Activated CD4-positive, alpha-beta memory T cell treated with anti-CD3 and anti-CD28 coated beads for 36 hours (primary cell): ENCODE results near the gene SPRING1. TPM values are rescaled to one million over a fixed set of nuclear protein-coding genes. Genes with fewer than 3 reads are reported as not detected.
A peak's percentile ranks its signal among the peaks of the same experiment; 100 is the strongest.

ENCODE experiments used
- CTCF ChIA-PET: fragments of 350-600 bp; sonication (Branson Sonifier 250); formaldehyde crosslinking; loops from one replicate; lab custom pipeline; 2021; ENCODE audit warnings: antibody characterized with exemption, inconsistent platforms; lab: Charles Lee
- POLR2A ChIA-PET: fragments of 350-600 bp; sonication (Branson Sonifier 250); formaldehyde crosslinking; loops from one replicate; lab custom pipeline; 2021; ENCODE audit warnings: antibody characterized with exemption; lab: Charles Lee
- DNase-seq: peaks from one replicate; pipeline ENCODE4 v3.0.0-alpha.2; 2020
- H3K27ac Mint-ChIP-seq: one replicate; pipeline ENCODE4 v1.8.0; 2021; ENCODE audit warnings: mixed read lengths
- H3K27me3 Mint-ChIP-seq: one replicate; pipeline ENCODE4 v1.8.0; 2021; ENCODE audit warnings: mixed read lengths
- H3K36me3 Mint-ChIP-seq: one replicate; pipeline ENCODE4 v1.8.0; 2021; ENCODE audit warnings: mixed read lengths
- H3K4me1 Mint-ChIP-seq: one replicate; pipeline ENCODE4 v1.8.0; 2021; ENCODE audit warnings: low read depth, mixed read lengths
- H3K4me3 Mint-ChIP-seq: one replicate; pipeline ENCODE4 v1.8.0; 2021; ENCODE audit warnings: mild to moderate bottlenecking, mixed read lengths
- H3K9me3 Mint-ChIP-seq: one replicate; pipeline ENCODE4 v1.8.0; 2021; ENCODE audit warnings: mixed read lengths
- intact Hi-C: fragments of 100-400 bp; cut with micrococcal nuclease; formaldehyde crosslinking; loops from one replicate; pipeline ENCODE4 v1.15.1; 2023
- total RNA-seq, 2 experiments: library from RNA; stranded (reverse); gene quantifications; one replicate each; pipeline ENCODE4 v1.2.3, GENCODE V29; 2021

Gene SPRING1, protein sequence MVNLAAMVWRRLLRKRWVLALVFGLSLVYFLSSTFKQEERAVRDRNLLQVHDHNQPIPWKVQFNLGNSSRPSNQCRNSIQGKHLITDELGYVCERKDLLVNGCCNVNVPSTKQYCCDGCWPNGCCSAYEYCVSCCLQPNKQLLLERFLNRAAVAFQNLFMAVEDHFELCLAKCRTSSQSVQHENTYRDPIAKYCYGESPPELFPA
- 10 to 100 TPM; 20.9 to 24.3 TPM for total RNA-seq

DNA sequence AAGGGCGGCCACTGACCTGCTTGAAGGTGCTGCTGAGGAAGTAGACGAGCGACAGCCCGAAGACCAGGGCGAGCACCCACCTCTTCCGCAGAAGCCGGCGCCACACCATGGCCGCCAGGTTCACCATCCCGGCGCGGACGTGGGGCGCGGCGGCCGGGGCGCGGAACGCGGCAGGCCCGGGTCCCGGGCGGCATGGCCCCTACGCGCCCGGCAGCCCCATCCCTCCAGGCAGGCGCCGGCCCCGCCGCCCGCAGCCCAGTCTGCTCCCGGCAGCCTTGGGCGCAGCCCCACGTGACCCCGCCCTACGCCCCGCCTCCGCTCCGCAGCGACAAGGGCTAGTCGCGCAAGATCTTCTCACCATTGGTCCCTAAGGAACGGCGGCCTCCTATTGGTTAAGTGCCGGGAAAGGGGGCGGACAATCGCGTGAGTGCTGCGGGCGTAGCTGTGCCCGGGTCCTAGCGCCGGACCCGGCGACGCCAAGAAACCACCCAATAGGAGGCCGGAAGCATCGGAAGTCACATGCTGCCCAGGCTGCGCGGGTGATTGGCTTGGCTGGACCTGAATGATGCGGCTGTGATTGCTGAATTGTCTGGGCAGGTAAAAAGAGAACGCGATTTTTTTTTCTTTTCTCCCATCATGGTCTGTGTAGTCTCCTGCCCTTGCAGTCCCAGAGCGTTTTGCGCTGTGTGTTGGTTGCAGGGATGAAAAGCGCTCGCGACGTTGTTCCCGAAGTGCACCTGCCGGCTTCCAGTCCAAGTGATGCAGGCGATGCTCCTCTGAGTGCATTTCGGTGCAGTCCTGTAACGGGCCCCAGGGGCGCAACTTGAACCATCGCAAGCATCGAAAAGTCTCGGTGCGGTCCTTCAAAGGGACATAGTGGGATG is at the start of gene SPRING1, which contains the start of gene RNFT2:
SPRING1 (minus strand) TSS at position 296 of the 884 bp plus-strand sequence; CDS start at position 127, 169 bp downstream.
RNFT2 (plus strand) TSS at position 542 of the 884 bp plus-strand sequence. CDS start 2,183 bp downstream, outside the sequence.
- Mint-ChIP-seq H3K9me3 (no peaks in the 10 kb centered on the region), H3K36me3 (peaks cover 12% of the 10 kb centered on the region), H3K4me3 (peak within 1 kb of the TSS; percentile 87), H3K27me3 (no peaks in the 10 kb centered on the region), H3K27ac (peak within 1 kb of the TSS; percentile 72), H3K4me1 (peaks cover 31% of the 10 kb centered on the region)
- CTCF ChIA-PET = interaction anchor here (0.7 kb wide), 1 partner anchor 81 kb away, joined by 4 read pairs; no protein-coding TSS in a partner anchor
- intact Hi-C loops = loop anchor here (1.0 to 10.0 kb wide), 5 partner anchors 81 to 463 kb away; partner anchors contain the start of genes FBXO21 and MED13L
- POLR2A ChIA-PET = interaction anchor here (0.7 kb wide), 1 partner anchor 14 kb away, joined by 3 read pairs; no protein-coding TSS in a partner anchor
- peak; percentile 99 for DNase-seq

DNA sequence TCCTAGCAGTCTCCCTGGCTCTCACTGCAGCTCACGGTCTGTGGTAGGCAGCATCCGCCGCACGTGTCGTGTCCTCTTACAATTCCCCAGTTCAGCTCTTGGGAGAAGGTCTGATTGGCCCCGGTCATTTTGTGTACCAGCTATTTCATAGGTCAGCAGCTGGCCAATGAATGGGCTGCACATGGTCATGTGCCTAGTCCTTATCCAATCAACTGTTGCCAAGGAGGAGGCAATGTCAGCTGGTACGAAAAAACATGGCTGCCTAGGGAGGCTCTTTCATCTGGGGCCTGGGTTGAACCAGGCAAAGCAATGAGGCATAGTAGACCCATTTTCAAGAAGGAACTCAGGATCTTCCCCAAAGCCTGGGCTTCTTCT is 46.4 kb upstream of the SPRING1 start:
- H3K9me3 Mint-ChIP-seq = no peaks in the 10 kb centered on the region
- H3K4me1 Mint-ChIP-seq = no peaks in the 10 kb centered on the region
- H3K4me3 Mint-ChIP-seq = no peak overlapping the region
- POLR2A ChIA-PET = no interaction called here
- peaks cover 19% of the 10 kb centered on the region for H3K36me3 Mint-ChIP-seq
- no peak overlapping the region for H3K27ac Mint-ChIP-seq
- CTCF ChIA-PET = no interaction called here
- H3K27me3 Mint-ChIP-seq = no peaks in the 10 kb centered on the region
- no peak for DNase-seq
- intact Hi-C loops = no loop called here

DNA sequence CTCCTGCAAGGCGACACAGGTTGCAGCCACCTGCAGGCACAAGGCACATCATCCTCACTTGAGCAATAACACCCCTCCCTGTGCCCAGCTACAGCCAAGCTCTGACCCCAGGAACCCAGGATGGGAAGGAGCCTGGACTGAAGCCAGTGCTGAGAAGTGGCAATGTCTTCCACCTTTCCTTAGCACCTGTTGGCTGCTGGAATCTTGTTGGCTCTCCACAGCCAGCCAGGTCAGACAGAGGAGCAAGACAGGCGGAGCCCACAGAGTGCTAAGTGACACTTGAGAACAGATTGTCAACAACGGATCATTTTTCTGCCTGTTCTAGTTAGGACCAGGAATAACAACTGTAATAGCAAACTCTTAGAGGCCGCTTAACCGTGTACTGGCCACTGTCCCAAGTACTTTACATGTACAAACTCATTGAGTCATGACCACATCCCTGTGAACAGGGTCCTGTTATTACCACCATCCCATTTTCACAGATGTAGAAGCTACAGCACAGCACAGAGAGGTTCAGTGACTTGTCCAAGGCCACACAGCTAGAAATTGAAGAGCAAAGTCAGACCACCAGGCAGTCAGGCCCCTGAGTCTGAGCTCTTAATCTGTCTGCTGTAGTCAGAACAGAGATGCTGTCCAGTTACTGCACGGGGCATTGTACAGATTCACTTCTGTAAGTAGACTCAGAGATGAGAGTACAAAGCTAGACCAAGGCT is 45.8 kb upstream of the SPRING1 start:
- Mint-ChIP-seq H3K36me3 (peaks cover 19% of the 10 kb centered on the region), H3K4me1 (no peaks in the 10 kb centered on the region), H3K27me3 (no peaks in the 10 kb centered on the region), H3K9me3 (no peaks in the 10 kb centered on the region), H3K27ac (no peak overlapping the region), H3K4me3 (no peak overlapping the region)
- no peak for DNase-seq
- CTCF ChIA-PET = no interaction called here
- intact Hi-C loops = no loop called here
- POLR2A ChIA-PET = no interaction called here

DNA sequence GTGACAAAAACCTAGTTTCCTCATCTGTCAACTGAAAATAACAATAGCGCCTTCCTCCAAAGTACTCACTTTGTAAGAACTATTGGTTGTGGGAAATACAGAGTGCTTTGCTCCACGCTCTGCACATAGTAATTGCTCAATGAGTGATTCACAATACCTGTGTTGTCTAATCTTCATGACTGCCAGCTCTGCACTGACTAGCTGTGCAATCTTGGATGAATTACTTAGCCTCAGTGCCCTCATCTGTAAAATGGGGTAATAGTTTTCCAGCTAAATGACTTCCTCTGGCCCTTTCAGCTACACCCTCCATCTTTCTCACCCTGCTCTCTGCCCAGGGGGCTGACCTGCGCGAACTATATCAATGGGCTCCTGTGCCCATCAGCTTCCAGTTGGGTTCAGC is 43.1 kb upstream of the SPRING1 start:
- Mint-ChIP-seq H3K27me3 (no peaks in the 10 kb centered on the region), H3K36me3 (peaks cover 17% of the 10 kb centered on the region), H3K9me3 (no peaks in the 10 kb centered on the region), H3K4me3 (no peak overlapping the region), H3K4me1 (no peaks in the 10 kb centered on the region), H3K27ac (no peak overlapping the region)
- intact Hi-C loops = no loop called here
- no peak for DNase-seq
- ChIA-PET POLR2A (no interaction called here), CTCF (no interaction called here)

DNA sequence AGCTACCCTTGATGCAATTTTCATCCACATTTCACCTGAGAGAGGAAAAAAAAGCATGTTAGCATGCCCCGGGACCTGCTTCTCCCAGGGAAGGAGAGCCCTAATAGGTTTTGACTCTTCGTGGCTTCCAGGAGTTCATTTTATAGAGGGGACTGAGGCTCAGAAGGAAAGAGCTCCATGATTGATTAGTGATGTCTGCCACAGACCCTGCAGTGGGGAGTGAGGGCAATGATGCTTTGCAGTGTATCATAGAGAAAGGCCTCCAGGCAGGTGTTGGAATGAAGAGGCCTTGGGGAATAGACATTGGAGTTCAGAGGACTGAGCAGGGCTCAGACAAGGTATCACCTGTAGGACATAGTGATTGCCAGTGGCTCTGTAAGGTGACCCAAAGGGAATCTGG is 41.7 kb upstream of the SPRING1 start:
- intact Hi-C loops = no loop called here
- ChIA-PET CTCF (no interaction called here), POLR2A (no interaction called here)
- Mint-ChIP-seq H3K4me3 (no peak overlapping the region), H3K27ac (no peak overlapping the region), H3K4me1 (no peaks in the 10 kb centered on the region), H3K9me3 (no peaks in the 10 kb centered on the region), H3K27me3 (no peaks in the 10 kb centered on the region), H3K36me3 (peaks cover 13% of the 10 kb centered on the region)
- DNase-seq = no peak

DNA sequence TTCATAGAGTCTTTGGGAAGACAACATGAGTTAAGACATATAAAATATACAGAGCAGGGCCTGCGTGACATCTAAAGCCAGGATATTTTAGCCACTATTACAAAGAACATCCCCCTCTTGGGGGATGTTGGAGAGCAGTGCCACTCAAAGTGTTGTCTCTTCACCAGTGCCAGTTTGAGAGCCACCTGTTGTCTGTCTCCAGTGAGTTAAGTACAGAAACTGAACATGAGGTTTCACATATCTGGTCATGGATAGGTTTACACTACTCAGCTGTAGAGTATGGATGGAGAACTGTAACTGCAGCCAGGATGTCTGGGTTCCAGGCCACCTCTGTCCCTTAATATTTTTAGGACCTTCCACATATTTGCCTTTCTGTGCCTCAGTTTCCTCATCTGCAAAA is 39.4 kb upstream of the SPRING1 start:
- no peak for DNase-seq
- H3K27ac Mint-ChIP-seq = no peak overlapping the region
- no peak overlapping the region for H3K4me3 Mint-ChIP-seq
- no peaks in the 10 kb centered on the region for H3K4me1 Mint-ChIP-seq
- H3K9me3 Mint-ChIP-seq = no peaks in the 10 kb centered on the region
- no peaks in the 10 kb centered on the region for H3K27me3 Mint-ChIP-seq
- peaks cover 11% of the 10 kb centered on the region for H3K36me3 Mint-ChIP-seq
- intact Hi-C loops = no loop called here
- ChIA-PET CTCF (no interaction called here), POLR2A (no interaction called here)

DNA sequence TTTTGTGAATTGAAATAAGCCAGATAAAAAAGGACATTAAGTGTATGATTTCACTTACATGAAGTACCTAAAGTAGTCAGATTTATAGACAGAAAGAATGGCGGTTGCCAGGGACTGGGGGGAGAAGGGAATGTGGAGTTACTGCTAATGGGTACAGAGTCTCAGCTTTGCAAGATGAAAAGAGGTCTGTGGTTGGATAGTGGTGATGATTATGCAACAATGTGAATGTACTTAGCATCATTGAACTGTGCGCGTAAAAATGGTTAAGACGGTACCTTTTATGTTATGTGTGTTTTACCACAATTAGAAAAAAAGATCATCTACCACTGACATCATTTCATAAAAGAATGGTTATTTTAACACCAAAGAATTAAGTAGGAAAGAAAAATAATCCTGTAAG is 36.2 kb upstream of the SPRING1 start:
- no peaks in the 10 kb centered on the region for H3K9me3 Mint-ChIP-seq
- ChIA-PET CTCF (no interaction called here), POLR2A (no interaction called here)
- no peak overlapping the region for H3K4me3 Mint-ChIP-seq
- H3K36me3 Mint-ChIP-seq = no peaks in the 10 kb centered on the region
- intact Hi-C loops = no loop called here
- no peaks in the 10 kb centered on the region for H3K4me1 Mint-ChIP-seq
- no peak for DNase-seq
- H3K27me3 Mint-ChIP-seq = no peaks in the 10 kb centered on the region
- H3K27ac Mint-ChIP-seq = no peak overlapping the region

DNA sequence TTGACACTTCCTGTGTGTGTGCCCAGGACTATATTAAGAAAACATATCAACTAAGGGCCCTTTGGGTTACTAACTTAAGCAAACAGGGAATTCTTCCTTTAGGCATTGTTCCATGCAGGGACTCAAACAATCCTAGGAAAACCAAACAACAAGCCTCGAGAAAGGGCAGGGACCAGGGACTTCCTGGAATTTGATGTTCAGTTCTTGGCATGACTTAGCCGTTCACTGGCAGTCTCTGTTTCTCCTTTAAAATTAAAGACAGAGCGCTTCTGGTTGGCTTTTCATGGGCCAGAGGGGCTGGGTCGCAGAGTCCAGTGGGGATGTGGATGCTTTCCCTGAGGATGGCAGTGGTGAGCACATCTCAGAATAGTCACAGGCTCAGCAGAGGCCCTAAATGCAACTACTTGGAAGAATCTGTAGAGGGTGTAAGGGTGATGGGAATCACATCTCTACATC is 35.4 kb upstream of the SPRING1 start:
- Mint-ChIP-seq H3K4me3 (no peak overlapping the region), H3K27me3 (no peaks in the 10 kb centered on the region), H3K27ac (no peak overlapping the region), H3K9me3 (no peaks in the 10 kb centered on the region), H3K36me3 (no peaks in the 10 kb centered on the region), H3K4me1 (no peaks in the 10 kb centered on the region)
- POLR2A ChIA-PET = no interaction called here
- CTCF ChIA-PET = no interaction called here
- intact Hi-C loops = no loop called here
- no peak for DNase-seq

DNA sequence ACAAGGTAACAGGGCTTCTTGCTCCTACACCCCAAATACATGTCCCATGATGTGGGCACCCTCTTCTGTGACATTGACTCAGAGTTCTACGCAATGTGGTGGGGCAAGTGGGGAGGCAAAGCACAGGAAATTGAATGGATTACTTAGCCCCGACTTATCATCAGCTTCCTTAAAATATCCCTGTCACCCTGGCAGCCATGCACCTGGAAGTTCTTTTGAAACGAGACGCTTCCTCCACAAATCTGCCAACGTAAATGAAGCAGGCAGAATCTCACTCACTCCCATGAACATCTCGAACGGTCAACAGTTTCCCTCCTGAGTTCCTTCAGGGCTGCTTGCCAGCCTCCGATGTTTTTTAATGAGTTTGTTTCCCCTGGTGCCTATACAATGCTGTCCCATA is 33.8 kb upstream of the SPRING1 start:
- DNase-seq = no peak
- intact Hi-C loops = no loop called here

DNA sequence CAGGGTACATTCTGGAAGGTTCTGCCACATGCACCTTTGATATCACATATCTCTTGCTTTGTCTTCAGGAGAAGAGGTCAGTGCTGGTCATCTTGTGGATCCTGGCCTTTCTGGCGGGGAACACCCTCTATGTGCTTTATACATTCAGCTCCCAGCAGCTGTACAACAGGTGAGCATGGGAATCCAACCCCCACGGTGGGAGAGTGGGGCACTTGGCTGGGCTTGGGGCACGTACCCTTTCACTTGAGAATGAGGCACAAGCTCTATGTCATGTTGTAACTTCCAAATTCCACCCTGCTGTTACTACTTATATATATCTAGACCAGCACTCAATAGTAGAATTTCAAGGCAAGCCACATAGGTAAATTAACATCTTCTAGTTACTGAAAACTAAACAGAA is 28.9 kb upstream of the SPRING1 start:
- intact Hi-C loops = no loop called here
- POLR2A ChIA-PET = no interaction called here
- no peak overlapping the region for H3K4me3 Mint-ChIP-seq
- no peaks in the 10 kb centered on the region for H3K36me3 Mint-ChIP-seq
- CTCF ChIA-PET = no interaction called here
- H3K4me1 Mint-ChIP-seq = no peaks in the 10 kb centered on the region
- no peaks in the 10 kb centered on the region for H3K9me3 Mint-ChIP-seq
- H3K27me3 Mint-ChIP-seq = no peaks in the 10 kb centered on the region
- no peak for DNase-seq
- H3K27ac Mint-ChIP-seq = no peak overlapping the region

More for the DNA sequence above, 33.8 kb upstream of the SPRING1 start:
- H3K36me3 Mint-ChIP-seq = no peaks in the 10 kb centered on the region
- H3K4me1 Mint-ChIP-seq = no peaks in the 10 kb centered on the region
- no peaks in the 10 kb centered on the region for H3K27me3 Mint-ChIP-seq
- ChIA-PET CTCF (no interaction called here), POLR2A (no interaction called here)
- H3K4me3 Mint-ChIP-seq = no peak overlapping the region
- no peaks in the 10 kb centered on the region for H3K9me3 Mint-ChIP-seq
- H3K27ac Mint-ChIP-seq = no peak overlapping the region

DNA sequence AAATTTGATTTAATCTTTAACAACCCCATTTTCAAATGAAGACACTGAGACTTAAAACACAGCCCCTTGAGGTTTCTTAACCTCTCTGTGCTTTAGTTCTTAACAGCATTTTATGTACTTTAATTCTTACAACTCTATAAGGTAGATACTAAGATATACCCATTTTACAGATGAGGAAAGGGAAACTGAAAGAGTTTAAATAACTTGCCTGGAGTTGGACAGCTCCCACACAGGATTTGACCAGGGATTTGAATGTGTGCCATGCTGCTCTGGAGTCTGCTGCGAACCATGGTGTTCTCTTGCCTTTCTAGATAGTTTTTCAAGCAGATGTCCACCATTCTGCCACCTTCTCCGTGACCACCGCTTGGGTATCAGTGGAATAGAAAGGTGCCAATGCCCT is 28.4 kb upstream of the SPRING1 start:
- Mint-ChIP-seq H3K36me3 (no peaks in the 10 kb centered on the region), H3K4me3 (no peak overlapping the region), H3K27ac (no peak overlapping the region), H3K27me3 (no peaks in the 10 kb centered on the region), H3K9me3 (no peaks in the 10 kb centered on the region), H3K4me1 (no peaks in the 10 kb centered on the region)
- ChIA-PET POLR2A (no interaction called here), CTCF (no interaction called here)
- intact Hi-C loops = no loop called here
- DNase-seq = no peak

DNA sequence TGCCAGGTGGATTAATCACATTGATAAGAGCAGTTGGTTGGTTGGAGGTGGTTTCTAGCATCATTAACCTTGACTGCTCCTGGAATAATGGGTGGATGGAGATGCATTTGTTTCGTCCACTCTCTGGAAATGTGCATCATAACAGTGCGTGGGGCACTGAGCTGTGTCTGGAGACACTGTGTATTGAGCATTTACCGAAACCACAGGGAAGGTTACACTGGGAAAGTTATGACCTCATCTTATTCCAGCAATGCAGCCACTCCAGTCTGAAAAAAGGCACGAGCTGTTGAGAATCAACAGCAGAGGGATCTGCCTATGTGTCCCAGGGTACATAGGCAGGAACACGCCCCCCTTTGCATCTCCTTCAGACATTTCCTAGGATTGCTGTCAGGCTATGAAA is 27.4 kb upstream of the SPRING1 start:
- CTCF ChIA-PET = no interaction called here
- no peak overlapping the region for H3K4me3 Mint-ChIP-seq
- no peak for DNase-seq
- H3K27ac Mint-ChIP-seq = no peak overlapping the region
- H3K36me3 Mint-ChIP-seq = peaks cover 3% of the 10 kb centered on the region
- no peaks in the 10 kb centered on the region for H3K9me3 Mint-ChIP-seq
- POLR2A ChIA-PET = no interaction called here
- intact Hi-C loops = no loop called here
- H3K27me3 Mint-ChIP-seq = no peaks in the 10 kb centered on the region
- H3K4me1 Mint-ChIP-seq = no peaks in the 10 kb centered on the region
